Stomach (tissue), 9 donors: ENCODE results near the gene GTF2A1L. TPM values are rescaled to one million over a fixed set of nuclear protein-coding genes. Genes with fewer than 3 reads are reported as not detected.

Source experiments
- DNase-seq, 2 donors: peaks; one replicate each; pipeline versions ENCODE4 v3.0.0 to v3.0.0-alpha.2; 2013 to 2019
- H3K27ac ChIP-seq, 5 donors: fragments of 200-600 bp in 4 of 5; sonication (generic) in 4 of 5; one replicate each; pipeline ENCODE4 v1.5.1; 2013 to 2019; ENCODE audit warnings: mild to moderate bottlenecking in 1 of 5, moderate library complexity in 1 of 5
- H3K27me3 ChIP-seq, 3 donors: fragments of 200-600 bp; sonication (generic); one replicate each; pipeline ENCODE4 v1.5.1; 2017 to 2019; ENCODE audit warnings: mixed run types in 1 of 3
- H3K36me3 ChIP-seq, 4 donors: fragments of 200-600 bp; sonication (generic); 1 replicate in 3 of 4; 2 replicates in 1 of 4; pipeline ENCODE4 v1.5.1; 2016 to 2019
- H3K4me1 ChIP-seq, 4 donors: fragments of 200-600 bp; sonication (generic); one replicate each; pipeline ENCODE4 v1.5.1; 2016 to 2019
- H3K4me3 ChIP-seq, 4 donors: fragments of 200-600 bp; sonication (generic) in 3 of 4; one replicate each; pipeline ENCODE4 v1.5.1; 2016 to 2019; ENCODE audit warnings: mild to moderate bottlenecking in 1 of 4
- H3K9me3 ChIP-seq, 4 donors: fragments of 200-600 bp; sonication (generic); one replicate each; pipeline ENCODE4 v1.5.1; 2016 to 2019
- CTCF ChIP-seq, 7 experiments: fragments of 450-650 bp in 4 of 7; fragments of 200-600 bp in 3 of 7; sonication (generic) in 3 of 7; IDR thresholded peaks; one replicate each; pipeline ENCODE4 v1.5.1; 2016 to 2019; ENCODE audit warnings: antibody characterized with exemption in 7 of 7, control low read depth in 2 of 7, mild to moderate bottlenecking in 1 of 7
- EP300 ChIP-seq: sonication (generic); formaldehyde crosslinking; IDR thresholded peaks from one replicate; pipeline ENCODE4 v1.6.1; 2017; ENCODE audit warnings: antibody characterized with exemption
- POLR2A ChIP-seq, 4 donors: fragments of 450-650 bp; IDR thresholded peaks; one replicate each; pipeline ENCODE4 v1.6.1; 2016; ENCODE audit warnings: antibody characterized with exemption in 4 of 4, control low read depth in 2 of 4, mild to moderate bottlenecking in 1 of 4, moderate library complexity in 1 of 4
- POLR2AphosphoS5 ChIP-seq, 3 donors: sonication (generic); formaldehyde crosslinking; IDR thresholded peaks; one replicate each; pipeline ENCODE4 v1.6.1; 2016; ENCODE audit warnings: antibody characterized with exemption in 3 of 3
- WGBS, 5 donors: extraction: QIAGEN DNeasy Blood & Tissue Kit in 3 of 5; methylation state at CpG; one replicate each; pipeline versions ENCODE4 v1.1.5 to v1.1.7; 2013 to 2018; 5-methylcytosine and 5-hydroxymethylcytosine counted together
- intact Hi-C: fragments of 100-400 bp; cut with DNase I; formaldehyde crosslinking; loops from one replicate; pipeline ENCODE4 v1.15.1; 2023; ENCODE audit warnings: low total_unique reads
- polyA plus RNA-seq, 3 donors: library from polyadenylated mRNA; stranded (reverse); fragments of 200-250 nt; gene quantifications; one replicate each; pipeline ENCODE4 v1.2.3, GENCODE V29; 2013
- total RNA-seq, 5 donors: library from RNA; depleted of rRNA; stranded (reverse); fragments of >200 nt; gene quantifications; one replicate each; pipeline versions ENCODE4 v1.1.0 to v1.2.3, GENCODE V29; 2014 to 2016
- donor health status: healthy with polysubstance abuse.
- donor health status: Bipolar disorder and iron deficiency.
- donor health status: healthy.

Gene GTF2A1L
- total and polyA plus RNA-seq, 8 donors = 1.8 to 306 (median 5.7) TPM; not detected in 2

- intact Hi-C loops = no loop called here
- no peak for DNase-seq
- Histone ChIP-seq H3K27ac (no peak overlapping the region), H3K36me3 (no peaks in the 10 kb centered on the region), H3K4me3 (no peak overlapping the region), H3K4me1 (no peaks in the 10 kb centered on the region), H3K27me3 (no peaks in the 10 kb centered on the region), H3K9me3 (no peaks in the 10 kb centered on the region)
- TF ChIP-seq POLR2A (IDR thresholded peaks at IDR 0.05) (no peak), POLR2AphosphoS5 (IDR thresholded peaks at IDR 0.05) (no peak), EP300 (no peak), CTCF (IDR thresholded peaks at IDR 0.05) (no peak)
- 50 to 57% (median 52%) methylated on average over 3 of the region's 3 CpGs for WGBS, 5 donors
Observed at GRCh38 chr2:48693645-48694044, 76.0 kb downstream of the GTF2A1L start.

- H3K27ac ChIP-seq = no peak overlapping the region
- TF ChIP-seq POLR2AphosphoS5 (IDR thresholded peaks at IDR 0.05) = no peak
- TF ChIP-seq EP300 = no peak
- no peak for TF ChIP-seq POLR2A (IDR thresholded peaks at IDR 0.05)
- no peak for TF ChIP-seq CTCF (IDR thresholded peaks at IDR 0.05)
- DNase-seq = no peak
Observed at GRCh38 chr2:48694149-48694548, 76.5 kb downstream of the GTF2A1L start.

GRCh38 chr2:48695991-48696390 lies 78.3 kb downstream of the GTF2A1L start:
- Histone ChIP-seq H3K27me3 (no peaks in the 10 kb centered on the region), H3K9me3 (no peaks in the 10 kb centered on the region)

More at GRCh38 chr2:48694149-48694548, 76.5 kb downstream of the GTF2A1L start:
- H3K9me3 ChIP-seq = no peaks in the 10 kb centered on the region
- no peak overlapping the region for H3K4me3 ChIP-seq
- intact Hi-C loops = no loop called here
- H3K4me1 ChIP-seq = no peaks in the 10 kb centered on the region
- H3K27me3 ChIP-seq = no peaks in the 10 kb centered on the region
- H3K36me3 ChIP-seq = no peaks in the 10 kb centered on the region
- WGBS, 5 donors = 21 to 32% (median 26%) methylated on average over 3 of the region's 3 CpGs

GRCh38 chr2:48696881-48697280 lies 79.2 kb downstream of the GTF2A1L start:
- 63 to 78% (median 74%) methylated on average over 1 of the region's 1 CpG for WGBS, 5 donors
- intact Hi-C loops = no loop called here

More at GRCh38 chr2:48695991-48696390, 78.3 kb downstream of the GTF2A1L start:
- TF ChIP-seq POLR2A (IDR thresholded peaks at IDR 0.05) = no peak
- no peak for TF ChIP-seq POLR2AphosphoS5 (IDR thresholded peaks at IDR 0.05)
- TF ChIP-seq EP300 = no peak
- TF ChIP-seq CTCF (IDR thresholded peaks at IDR 0.05) = no peak
- Histone ChIP-seq H3K36me3 (no peaks in the 10 kb centered on the region), H3K27ac (no peak overlapping the region), H3K4me3 (no peak overlapping the region), H3K4me1 (no peaks in the 10 kb centered on the region)
- intact Hi-C loops = no loop called here
- no peak for DNase-seq

More at GRCh38 chr2:48696881-48697280, 79.2 kb downstream of the GTF2A1L start:
- H3K4me1 ChIP-seq = no peaks in the 10 kb centered on the region
- no peak overlapping the region for H3K4me3 ChIP-seq
- H3K27me3 ChIP-seq = no peaks in the 10 kb centered on the region
- TF ChIP-seq POLR2A (IDR thresholded peaks at IDR 0.05) = no peak
- TF ChIP-seq EP300 = no peak
- TF ChIP-seq POLR2AphosphoS5 (IDR thresholded peaks at IDR 0.05) = no peak
- no peak for TF ChIP-seq CTCF (IDR thresholded peaks at IDR 0.05)
- no peak overlapping the region for H3K27ac ChIP-seq
- no peaks in the 10 kb centered on the region for H3K36me3 ChIP-seq
- DNase-seq = no peak
- no peaks in the 10 kb centered on the region for H3K9me3 ChIP-seq
